ENCODE results near the gene COL19A1. TPM values are rescaled to one million over a fixed set of nuclear protein-coding genes. Genes with fewer than 3 reads are reported as not detected.

The COL19A1 gene
- total and polyA plus RNA-seq, 4 donors: 0.09 to 4.4 (median 0.80) TPM; not detected in 1

GRCh38 chr6:69926745-69927144 lies 60.4 kb downstream of the COL19A1 start:
- no peak for DNase-seq
- Histone ChIP-seq H3K27ac (ENCODE audit: low read depth in 1 of 2, low read length in 1 of 2) (no peak overlapping the region), H3K4me1 (ENCODE audit: control insufficient read depth in 5 of 5, insufficient read depth in 5 of 5, low read length in 5 of 5) (no peaks in the 10 kb centered on the region), H3K27me3 (ENCODE audit: control insufficient read depth in 3 of 3, insufficient read depth in 3 of 3, low read length in 2 of 3) (no peaks in the 10 kb centered on the region), H3K9ac (ENCODE audit: insufficient read depth in 1 of 2, low read length in 2 of 2) (no peak overlapping the region), H3K9me3 (ENCODE audit: control insufficient read depth in 4 of 4, insufficient read depth in 3 of 4, low read length in 3 of 4) (peaks cover 0 to 7% (median 0%) of the 10 kb centered on the region in 4 donors), H3K36me3 (ENCODE audit: control insufficient read depth in 4 of 4, insufficient read depth in 4 of 4, low read length in 4 of 4) (no peaks in the 10 kb centered on the region), H3K4me3 (no peak overlapping the region)
- WGBS, 2 donors: 66 to 75% methylated on average over 1 of the region's 1 CpG
- ATAC-seq (ENCODE audit: insufficient read depth, low FRiP score): no peak
- TF ChIP-seq CTCF (IDR thresholded peaks at IDR 0.05; ENCODE audit: control extremely low read depth, extremely low read depth): no peak

- DNase-seq: peak in 1 of 3 donors; percentile 6
Measured at GRCh38 chr6:69933239-69933638, 66.9 kb downstream of the COL19A1 start.

GRCh38 chr6:69935079-69935478 lies 68.7 kb downstream of the COL19A1 start:
- no peak overlapping the region for H3K9ac ChIP-seq (ENCODE audit: insufficient read depth in 1 of 2, low read length in 2 of 2)
- H3K36me3 ChIP-seq (ENCODE audit: control insufficient read depth in 4 of 4, insufficient read depth in 4 of 4, low read length in 4 of 4): no peaks in the 10 kb centered on the region
- H3K4me3 ChIP-seq: no peak overlapping the region
- TF ChIP-seq CTCF (IDR thresholded peaks at IDR 0.05; ENCODE audit: control extremely low read depth, extremely low read depth): no peak
- H3K27me3 ChIP-seq (ENCODE audit: control insufficient read depth in 3 of 3, insufficient read depth in 3 of 3, low read length in 2 of 3): no peaks in the 10 kb centered on the region
- H3K4me1 ChIP-seq (ENCODE audit: control insufficient read depth in 5 of 5, insufficient read depth in 5 of 5, low read length in 5 of 5): peaks cover 0 to 2% (median 0%) of the 10 kb centered on the region in 5 donors
- ATAC-seq (ENCODE audit: insufficient read depth, low FRiP score) (no peak), DNase-seq (no peak)
- no peaks in the 10 kb centered on the region for H3K9me3 ChIP-seq (ENCODE audit: control insufficient read depth in 4 of 4, insufficient read depth in 3 of 4, low read length in 3 of 4)
- WGBS, 2 donors: 81 to 91% methylated on average over 1 of the region's 1 CpG
- peak overlapping the region in 1 of 2 donors; percentile 21 for H3K27ac ChIP-seq (ENCODE audit: low read depth in 1 of 2, low read length in 1 of 2)

More at GRCh38 chr6:69933239-69933638, 66.9 kb downstream of the COL19A1 start:
- Histone ChIP-seq H3K27ac (ENCODE audit: low read depth in 1 of 2, low read length in 1 of 2) (peak overlapping the region in 1 of 2 donors; percentile 81), H3K27me3 (ENCODE audit: control insufficient read depth in 3 of 3, insufficient read depth in 3 of 3, low read length in 2 of 3) (no peaks in the 10 kb centered on the region), H3K4me1 (ENCODE audit: control insufficient read depth in 5 of 5, insufficient read depth in 5 of 5, low read length in 5 of 5) (no peaks in the 10 kb centered on the region), H3K4me3 (no peak overlapping the region), H3K9ac (ENCODE audit: insufficient read depth in 1 of 2, low read length in 2 of 2) (no peak overlapping the region), H3K36me3 (ENCODE audit: control insufficient read depth in 4 of 4, insufficient read depth in 4 of 4, low read length in 4 of 4) (no peaks in the 10 kb centered on the region), H3K9me3 (ENCODE audit: control insufficient read depth in 4 of 4, insufficient read depth in 3 of 4, low read length in 3 of 4) (no peaks in the 10 kb centered on the region)
- 22 to 33% methylated on average over 1 of the region's 1 CpG for WGBS, 2 donors
- no peak for ATAC-seq (ENCODE audit: insufficient read depth, low FRiP score)
- TF ChIP-seq CTCF (IDR thresholded peaks at IDR 0.05; ENCODE audit: control extremely low read depth, extremely low read depth): no peak
